ENCODE data around the gene FOXO6.

Gene FOXO6

DNA sequence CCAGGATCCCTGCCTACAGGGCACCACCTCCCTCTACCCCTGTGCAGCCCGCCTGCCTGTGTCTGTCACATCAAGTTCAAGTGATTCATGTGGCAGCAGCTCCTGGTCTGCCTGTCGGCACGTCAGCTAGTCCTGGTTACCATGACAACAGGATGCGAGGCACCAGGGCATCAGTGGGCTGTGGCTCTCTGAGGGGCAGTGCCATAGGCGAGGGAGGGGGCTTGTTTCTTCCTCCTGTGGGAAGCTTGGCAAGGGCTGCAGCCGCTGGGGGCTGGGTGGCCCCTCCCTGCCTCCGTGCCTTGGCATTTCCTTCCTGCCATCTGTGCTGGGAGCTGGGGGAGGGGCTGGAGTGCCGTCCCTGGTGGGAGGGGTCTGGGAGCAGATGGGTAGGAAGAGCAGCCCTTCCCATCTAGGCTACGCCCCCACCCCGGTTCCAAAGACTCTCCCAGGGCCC lies 43.1 kb downstream of the FOXO6 start:
- DNase-seq (ENCODE audit: low read depth) = no peak

- no peak for DNase-seq (ENCODE audit: low read depth)
Observed at GRCh38 chr1:41407664-41408252, 46.5 kb downstream of the FOXO6 start.

GRCh38 chr1:41408691-41409090 lies 47.5 kb downstream of the FOXO6 start:
- no peak for DNase-seq (ENCODE audit: low read depth)

DNA sequence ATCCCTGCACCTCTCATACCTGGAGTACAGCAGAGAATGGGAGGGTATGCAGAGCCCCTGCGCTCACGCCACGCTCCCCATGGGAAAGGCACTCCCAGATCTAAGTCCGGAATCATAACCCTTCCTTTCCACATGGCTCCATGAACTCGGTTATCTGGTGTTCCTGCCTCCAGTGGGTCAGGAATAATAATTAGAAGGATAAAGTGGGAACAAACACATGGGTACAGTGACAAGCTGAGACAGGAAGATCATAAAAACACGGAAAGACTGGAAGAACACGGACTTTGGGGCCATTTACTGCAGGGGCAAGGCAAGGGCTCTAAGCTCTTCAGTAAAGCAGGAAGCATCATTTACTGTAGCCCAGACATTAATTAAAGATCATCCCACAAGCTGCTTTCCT lies 48.6 kb downstream of the FOXO6 start:
- no peak for DNase-seq (ENCODE audit: low read depth)

DNA sequence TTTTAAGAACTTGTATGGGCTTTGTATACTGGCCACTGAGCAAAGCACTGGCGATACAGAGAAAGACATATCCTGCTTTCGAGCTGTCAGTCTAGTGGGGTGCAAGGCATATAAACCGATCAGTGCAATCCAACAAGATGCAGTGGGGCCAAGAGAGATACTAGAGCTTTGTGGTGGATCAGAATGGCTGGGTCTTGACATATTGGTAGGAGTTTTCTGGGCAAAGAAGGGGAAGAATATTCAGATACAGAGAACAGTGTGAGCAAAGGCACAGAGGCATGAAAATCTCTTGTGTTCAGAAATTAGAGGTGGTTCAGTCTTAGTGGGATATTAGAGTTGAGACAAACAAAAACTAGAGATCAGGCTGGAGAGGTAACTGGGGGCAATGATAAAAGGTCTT lies 49.2 kb downstream of the FOXO6 start:
- DNase-seq (ENCODE audit: low read depth) = no peak

DNA sequence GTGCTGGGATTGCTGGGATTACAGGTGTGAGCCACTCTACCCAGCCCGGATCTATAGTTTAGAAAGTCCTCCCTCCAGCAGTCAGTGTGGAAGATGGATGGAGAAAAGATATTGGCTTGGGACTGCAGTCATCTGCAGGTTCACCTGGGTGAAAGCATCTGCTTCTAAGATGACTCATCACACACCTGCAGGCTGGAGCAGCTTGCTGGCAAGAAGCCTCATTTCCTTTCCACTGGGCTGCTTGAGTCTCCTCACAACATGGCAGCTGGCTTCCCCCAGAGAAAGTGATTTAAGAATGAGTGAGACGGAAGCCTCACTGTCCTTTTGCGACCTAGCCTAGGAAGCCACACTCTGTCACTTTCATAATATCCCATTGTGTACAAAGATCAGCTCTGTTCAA lies 50.0 kb downstream of the FOXO6 start:
- DNase-seq (ENCODE audit: low read depth) = no peak

DNA sequence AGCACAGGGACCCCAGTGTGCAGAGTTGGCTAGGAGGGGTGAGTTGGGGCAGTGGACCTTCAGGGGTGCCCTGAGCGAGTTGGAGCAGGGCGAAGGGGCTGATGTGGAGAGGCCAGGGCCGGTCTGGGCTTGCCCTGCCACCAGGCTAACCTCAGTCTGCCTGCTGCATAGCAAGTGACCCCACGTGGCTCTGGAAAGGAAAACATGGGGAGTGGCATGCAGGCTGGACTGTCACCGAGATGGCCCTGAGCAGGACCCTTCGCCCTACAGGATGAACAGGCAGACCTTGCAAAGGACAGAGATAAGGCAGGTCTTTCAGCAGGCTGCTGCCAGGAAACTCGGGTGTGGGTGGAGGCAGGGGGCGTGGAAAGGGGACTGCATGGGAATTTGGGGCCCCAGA lies 51.5 kb downstream of the FOXO6 start:
- no peak for DNase-seq (ENCODE audit: low read depth)

DNA sequence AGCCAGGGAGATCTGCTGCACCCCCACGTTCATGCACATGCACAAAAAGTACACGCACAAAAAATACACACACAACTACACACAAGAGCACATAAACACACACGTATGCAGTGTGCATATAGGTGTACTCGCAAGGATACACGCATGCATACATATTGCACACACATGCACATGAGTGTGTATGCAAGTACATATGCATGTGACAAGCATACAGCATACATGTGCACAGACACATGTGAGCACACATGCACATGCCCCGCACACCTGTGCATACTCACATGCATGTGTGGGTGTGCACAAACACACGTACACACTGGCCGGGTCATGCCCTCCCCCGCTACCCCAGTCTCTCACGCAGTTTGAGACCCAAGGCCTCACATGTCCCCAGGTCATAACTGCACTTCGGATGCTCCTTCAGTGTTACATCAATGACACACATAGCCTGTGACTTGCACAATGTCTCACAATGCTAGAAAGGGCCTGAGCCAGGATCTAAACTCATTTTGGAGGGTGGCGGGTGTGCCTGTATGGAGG lies 52.6 kb downstream of the FOXO6 start:
- no peak for DNase-seq (ENCODE audit: low read depth)

DNA sequence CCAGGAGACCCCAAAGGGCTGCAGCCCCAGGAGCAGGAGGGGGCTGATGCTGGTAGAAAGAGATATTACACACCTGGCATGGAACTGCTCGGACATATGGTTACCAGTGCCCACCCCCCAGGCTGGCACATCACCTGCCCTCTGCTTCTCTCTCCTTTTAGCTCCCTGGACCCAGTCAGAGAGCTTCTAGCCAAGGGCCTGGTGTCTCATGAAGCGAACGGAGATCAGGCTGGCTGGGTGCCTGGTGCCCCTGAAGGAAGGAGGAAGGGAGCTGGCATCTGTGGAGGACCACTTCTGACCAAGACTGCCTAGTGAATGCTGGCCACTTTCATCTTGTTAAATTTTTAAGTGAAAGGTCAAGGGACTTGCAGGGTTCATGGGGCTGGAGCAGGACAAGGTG lies 53.1 kb downstream of the FOXO6 start:
- DNase-seq (ENCODE audit: low read depth) = no peak

DNA sequence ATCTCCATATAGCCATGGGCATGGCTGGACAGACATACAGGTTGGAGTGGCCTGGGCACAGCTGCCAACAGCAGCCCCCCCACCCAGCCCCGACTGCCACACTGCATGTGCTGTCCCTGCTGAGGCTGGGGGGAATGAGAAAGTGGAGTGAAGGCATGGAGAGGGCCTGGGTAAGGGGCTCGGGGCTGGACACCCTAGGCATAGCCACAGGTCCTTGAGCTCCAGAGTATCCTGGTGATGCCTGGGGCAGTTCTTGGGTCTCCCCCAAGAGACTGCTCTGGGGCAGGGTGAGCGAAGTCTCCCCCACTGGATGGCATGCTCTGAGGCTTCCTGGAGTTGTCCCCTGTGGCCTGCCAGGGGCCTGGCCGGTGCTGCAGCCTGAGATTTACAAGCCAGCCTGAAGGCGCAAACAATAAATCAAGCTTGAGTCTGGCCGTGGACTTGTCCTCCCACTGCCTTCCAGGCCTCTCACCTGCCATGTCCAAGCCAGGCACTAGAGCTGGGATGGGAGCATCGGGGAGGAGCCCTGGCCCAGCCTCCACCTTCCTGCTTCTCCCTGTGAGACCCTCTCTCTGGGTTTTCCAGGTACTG lies 53.6 kb downstream of the FOXO6 start:
- no peak for DNase-seq (ENCODE audit: low read depth)

DNA sequence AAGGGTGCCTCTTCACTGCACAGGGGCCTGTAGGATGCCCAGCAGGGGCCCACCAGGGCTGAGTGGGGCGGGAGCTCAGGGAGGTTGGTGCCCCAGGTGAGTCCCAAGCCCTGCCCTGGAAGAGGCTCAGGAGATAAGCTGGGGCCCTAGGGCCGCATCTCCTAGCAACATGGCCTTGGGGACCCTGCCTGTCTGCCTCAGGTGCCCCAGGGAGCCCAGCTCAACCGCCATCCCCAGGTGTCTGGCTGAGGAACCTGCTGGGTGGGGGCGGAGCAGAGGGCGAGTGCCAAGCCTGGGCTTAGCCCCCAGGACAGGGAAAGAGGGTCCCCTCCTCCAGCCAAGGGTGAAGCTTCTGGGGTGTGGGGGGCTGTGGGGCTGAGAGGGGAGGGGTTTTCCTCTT lies 54.8 kb downstream of the FOXO6 start:
- no peak for DNase-seq (ENCODE audit: low read depth)

GRCh38 chr1:41416552-41417334 lies 55.5 kb downstream of the FOXO6 start:
- DNase-seq (ENCODE audit: low read depth) = peak; percentile 58

- no peak for DNase-seq (ENCODE audit: low read depth)
Observed at GRCh38 chr1:41417335-41417682, 56.1 kb downstream of the FOXO6 start.

GRCh38 chr1:41417746-41418145 lies 56.5 kb downstream of the FOXO6 start:
- DNase-seq (ENCODE audit: low read depth) = no peak

DNA sequence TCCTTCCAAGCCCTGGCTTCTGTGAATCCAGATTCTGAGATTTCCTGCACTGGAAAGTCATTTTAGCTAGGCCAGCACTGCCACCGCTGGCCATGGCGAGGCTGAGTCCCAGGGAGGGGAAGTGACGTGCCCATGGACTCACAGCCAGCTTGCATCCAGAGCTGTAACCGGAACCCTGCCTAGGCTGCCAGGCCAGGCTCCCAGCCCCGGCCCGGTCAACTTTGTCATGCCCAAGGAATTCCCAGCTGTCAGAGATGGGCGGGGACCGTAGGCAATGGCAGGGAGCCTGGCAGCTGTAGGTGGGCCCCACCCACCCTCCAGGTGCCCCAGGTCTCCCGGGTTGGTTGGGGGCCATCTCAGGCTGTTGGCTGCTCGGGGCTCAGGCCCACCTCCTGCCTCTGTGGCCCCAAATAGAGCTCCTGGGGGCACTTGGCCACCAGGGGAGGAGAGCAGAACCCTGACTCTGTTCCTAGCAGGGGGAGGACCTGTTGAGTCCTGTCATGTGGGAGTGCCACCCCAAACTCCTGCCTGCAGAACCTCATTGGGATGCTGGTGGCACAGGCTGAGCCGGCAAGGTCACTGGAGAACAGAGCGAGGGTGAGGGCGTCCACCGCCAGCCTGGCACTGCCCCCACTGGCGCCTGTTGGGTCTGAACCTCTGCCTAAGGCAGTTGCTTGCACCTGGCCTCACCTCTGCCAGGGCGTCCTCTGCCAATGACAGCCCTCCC lies 57.8 kb downstream of the FOXO6 start:
- DNase-seq (ENCODE audit: low read depth) = no peak

DNA sequence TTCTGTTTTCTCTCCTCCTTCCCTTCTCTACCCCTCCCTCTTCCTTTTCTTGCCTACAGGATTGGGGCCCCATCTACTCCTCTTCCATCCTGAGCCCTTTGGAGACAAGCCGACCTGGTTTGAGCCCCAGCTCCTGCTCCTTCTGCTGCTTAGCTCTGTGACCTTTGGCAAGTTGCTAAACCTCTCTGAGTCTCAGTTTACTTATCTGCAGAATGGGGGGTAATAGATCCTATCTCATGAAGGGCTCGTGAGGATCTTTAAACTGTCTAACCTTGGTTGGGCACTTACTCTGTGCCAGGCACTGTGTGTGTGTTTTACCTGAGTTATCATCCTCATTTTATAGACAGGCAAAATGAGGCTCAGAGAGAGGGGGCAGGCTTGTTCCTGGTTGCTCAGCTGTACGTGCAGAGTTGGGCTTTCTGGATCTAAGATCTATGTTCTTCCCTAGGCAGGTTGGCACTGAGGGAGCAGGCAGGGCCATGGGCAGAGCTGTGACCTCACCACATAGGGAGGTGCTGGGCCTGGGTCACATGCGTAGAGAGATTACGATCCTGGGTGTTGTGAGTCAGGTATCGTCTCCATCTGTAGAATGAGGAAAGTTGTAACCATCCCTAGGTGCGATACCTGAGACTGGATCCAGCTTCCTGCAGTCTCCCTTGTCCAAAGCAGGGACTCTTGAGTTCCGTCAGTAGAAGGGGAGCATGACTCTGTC lies 58.5 kb downstream of the FOXO6 start:
- no peak for DNase-seq (ENCODE audit: low read depth)

DNA sequence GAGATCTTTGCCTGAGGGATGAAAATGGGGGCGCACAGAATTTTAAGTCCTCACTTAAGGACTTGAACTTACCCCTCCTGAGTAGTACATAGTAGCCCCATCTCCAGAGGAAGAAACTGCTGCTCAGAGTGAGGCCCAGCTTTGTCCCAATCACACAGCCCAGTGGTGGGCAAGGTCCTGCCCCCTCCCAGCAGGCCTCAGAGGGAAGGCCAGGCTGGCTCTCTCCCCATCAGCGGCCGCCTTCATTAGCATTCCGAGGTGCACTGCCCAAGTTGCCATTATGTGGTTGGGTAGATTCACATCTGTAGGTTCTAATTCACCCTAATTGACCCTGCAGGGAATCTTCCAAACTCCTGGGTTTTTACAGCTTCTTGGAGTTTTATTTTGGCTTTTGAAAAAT lies 59.1 kb downstream of the FOXO6 start:
- no peak for DNase-seq (ENCODE audit: low read depth)

- DNase-seq (ENCODE audit: low read depth) = no peak
Observed at GRCh38 chr1:41420860-41421259, 59.6 kb downstream of the FOXO6 start.

DNA sequence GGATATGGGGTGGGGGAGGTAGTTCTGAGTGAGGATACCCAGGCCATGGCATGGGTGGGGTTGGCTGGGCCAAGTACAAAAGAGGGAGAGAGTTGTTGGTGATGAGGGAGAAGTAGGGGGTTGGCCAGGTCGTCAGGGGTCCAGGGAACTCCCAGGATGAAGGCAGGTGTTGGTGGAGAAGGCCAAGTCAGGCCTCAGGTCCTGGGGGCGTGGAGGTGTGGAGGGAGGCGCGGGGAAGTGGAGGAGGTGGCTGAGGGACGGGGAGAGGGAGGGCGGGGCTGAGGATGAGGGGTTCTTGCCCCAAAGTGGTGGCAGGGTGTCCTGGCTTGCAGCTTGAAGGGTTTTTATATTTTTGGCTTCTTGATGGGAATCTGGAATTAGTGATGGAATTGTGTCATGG lies 61.1 kb downstream of the FOXO6 start:
- no peak for DNase-seq (ENCODE audit: low read depth)

- no peak for DNase-seq (ENCODE audit: low read depth)
Observed at GRCh38 chr1:41423511-41424191, 62.4 kb downstream of the FOXO6 start.

DNA sequence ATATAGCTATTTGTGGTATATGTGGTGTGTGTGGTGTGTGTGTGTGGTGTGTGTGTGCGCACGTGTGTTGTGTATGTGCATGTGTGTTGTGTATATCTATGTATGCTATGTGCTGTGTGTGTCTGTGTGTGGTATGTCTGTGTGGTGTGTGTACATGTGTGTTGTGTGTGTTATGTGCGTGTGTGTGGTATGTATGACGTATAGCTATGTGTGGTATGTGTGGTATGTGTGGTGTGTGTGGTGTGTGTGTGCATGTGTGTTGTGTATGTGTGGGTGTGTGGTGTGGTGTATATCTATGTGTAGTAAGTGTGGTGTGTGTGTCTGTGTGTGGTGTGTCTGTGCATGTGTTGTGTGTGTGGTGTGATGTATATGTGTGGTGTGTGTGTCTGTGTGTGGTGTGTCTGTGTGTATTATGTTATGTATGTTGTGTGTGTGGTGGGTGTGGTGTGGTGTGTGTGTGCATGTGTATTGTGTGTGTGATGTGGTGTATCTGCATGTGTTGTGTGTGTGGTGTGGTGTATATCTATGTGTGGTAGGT lies 63.4 kb downstream of the FOXO6 start:
- DNase-seq (ENCODE audit: low read depth) = no peak
